Erythroblast (primary cell): ENCODE results near the gene FAM20A.

Source experiments
- GATA1 ChIP-seq: IDR thresholded peaks from 2 replicates; pipeline ENCODE4 v1.6.1; 2011; ENCODE audit warnings: low read depth, mild to moderate bottlenecking, control low read depth, low read length, moderate library complexity
- POLR2A ChIP-seq: IDR thresholded peaks from 2 replicates; pipeline ENCODE4 v1.6.1; 2011; ENCODE audit warnings: mild to moderate bottlenecking, low read length

DNA sequence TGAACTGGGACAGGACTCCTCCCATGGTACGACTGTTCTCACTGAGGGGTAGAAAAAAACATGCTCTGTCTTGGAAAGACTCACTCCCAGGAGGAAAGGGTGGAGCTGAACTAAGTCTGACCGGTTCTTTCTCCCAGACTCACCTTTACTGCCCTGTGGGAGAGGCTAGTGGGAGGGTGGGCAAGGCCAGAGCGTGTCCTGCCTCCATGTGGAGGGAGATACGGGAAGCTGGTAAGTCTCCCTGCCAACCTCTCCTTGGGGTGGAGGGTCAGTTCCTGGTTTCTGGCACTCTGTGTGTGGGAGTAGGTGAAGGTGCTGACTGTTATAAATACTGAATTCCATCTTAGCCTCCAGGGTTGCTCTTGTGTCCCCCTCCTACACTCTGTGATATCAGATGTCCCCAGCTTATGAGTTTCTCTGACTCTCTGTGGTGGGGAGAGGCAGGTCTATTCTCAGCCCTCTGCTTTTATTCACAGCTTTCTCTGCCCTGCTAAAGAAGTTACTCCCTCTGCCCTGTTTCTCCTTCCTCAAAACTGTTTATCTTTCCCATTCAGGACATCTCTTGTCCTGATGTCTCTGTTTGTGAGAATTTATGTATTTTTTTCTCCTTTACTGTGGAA lies 26.9 kb upstream of the FAM20A start:
- TF ChIP-seq POLR2A: no peak
- TF ChIP-seq GATA1: no peak
